ENCODE data around the gene ARIH1. TPM values are rescaled to one million over a fixed set of nuclear protein-coding genes. Genes with fewer than 3 reads are reported as not detected.

The ARIH1 gene
- polyA plus RNA-seq, 1 of the 3 experiments (the other 2 are of a cell fraction) = 48.3 TPM

- H3K27me3 ChIP-seq (ENCODE audit: insufficient read depth) = no peaks in the 10 kb centered on the region
- no peak for TF ChIP-seq IRF3 (IDR thresholded peaks at IDR 0.05; ENCODE audit: low read depth, low read length)
- TF ChIP-seq EP300 (IDR thresholded peaks at IDR 0.05; ENCODE audit: borderline replicate concordance in 1 of 2, low read depth in 1 of 2, low read length in 1 of 2) = no peak
- TF ChIP-seq NFIC (IDR thresholded peaks at IDR 0.05; ENCODE audit: borderline replicate concordance) = no peak
- no peak for TF ChIP-seq CTCF (IDR thresholded peaks at IDR 0.05)
- no peak for TF ChIP-seq MAX (IDR thresholded peaks at IDR 0.05; ENCODE audit: low read depth)
- no peak for TF ChIP-seq YY1 (IDR thresholded peaks at IDR 0.05; ENCODE audit: low read depth)
- TF ChIP-seq NRF1 (IDR thresholded peaks at IDR 0.05; ENCODE audit: low read depth, low read length) = no peak
- TF ChIP-seq ELF1 (IDR thresholded peaks at IDR 0.05) = no peak
- no peak for TF ChIP-seq EZH2phosphoT487 (IDR thresholded peaks at IDR 0.05; ENCODE audit: borderline replicate concordance, low read depth)
- TF ChIP-seq GABPA (IDR thresholded peaks at IDR 0.05; ENCODE audit: low read depth) = no peak
- no peak for TF ChIP-seq GATA2 (CRISPR knock-in tag; IDR thresholded peaks at IDR 0.05)
- no peak overlapping the region for H2AFZ ChIP-seq (ENCODE audit: low read depth)
- no peaks in the 10 kb centered on the region for H3K9me3 ChIP-seq
- peaks cover 46 to 54% of the 10 kb centered on the region in 2 experiments for H3K36me3 ChIP-seq (replicated peaks in 1 of 2; ENCODE audit: control insufficient read depth in 1 of 2, insufficient read depth in 2 of 2, low read length in 1 of 2)
- no peak overlapping the region for H3K9ac ChIP-seq
- peaks cover 50% of the 10 kb centered on the region for H3K79me2 ChIP-seq (ENCODE audit: insufficient read depth)
- H3K4me3 ChIP-seq (ENCODE audit: low read depth in 2 of 2, low read length in 1 of 2) = no peak overlapping the region
- peaks cover 0 to 4% of the 10 kb centered on the region in 2 experiments; a peak in 1 of 4 replicates for H3K4me1 ChIP-seq (ENCODE audit: control insufficient read depth in 1 of 2, insufficient read depth in 2 of 2, low read depth in 1 of 2, low read length in 1 of 2)
- ChIA-PET POLR2A (no interaction called here), CTCF (interaction anchor here (0.6 to 0.8 kb wide), 3 partner anchors 31 to 57 kb away, joined by 3 to 4 read pairs (median 3); no protein-coding TSS in a partner anchor)
- no peaks in the 10 kb centered on the region for H3K9me2 ChIP-seq
- DNase-seq = no peak
- H3K27ac ChIP-seq (ENCODE audit: low read depth in 2 of 2, low read length in 1 of 2) = no peak overlapping the region
- H3F3A ChIP-seq (replicated peaks; ENCODE audit: insufficient read depth) = no peaks in the 10 kb centered on the region
- peaks cover 15% of the 10 kb centered on the region for H4K20me1 ChIP-seq (ENCODE audit: insufficient read depth)
- no peak overlapping the region for H3K4me2 ChIP-seq
Observed at GRCh38 chr15:72562386-72562785, 88.3 kb downstream of the ARIH1 start.

- TF ChIP-seq USF2 (IDR thresholded peaks at IDR 0.05; ENCODE audit: borderline replicate concordance, low read depth, low read length) (no peak), PBX3 (IDR thresholded peaks at IDR 0.05) (no peak), TCF12 (IDR thresholded peaks at IDR 0.05) (no peak), YY1 (IDR thresholded peaks at IDR 0.05; ENCODE audit: low read depth) (no peak), RCOR1 (IDR thresholded peaks at IDR 0.05; ENCODE audit: low read length) (no peak), RXRA (IDR thresholded peaks at IDR 0.05; ENCODE audit: borderline replicate concordance, low read depth) (no peak)
- POLR2A ChIA-PET = no interaction called here
- Histone ChIP-seq H3K27ac (ENCODE audit: low read depth in 2 of 2, low read length in 1 of 2) (no peak overlapping the region), H3K4me1 (ENCODE audit: control insufficient read depth in 1 of 2, insufficient read depth in 2 of 2, low read depth in 1 of 2, low read length in 1 of 2) (peaks cover 0 to 1% of the 10 kb centered on the region in 2 experiments; a peak in 1 of 4 replicates), H2AFZ (ENCODE audit: low read depth) (no peak overlapping the region), H3K9me3 (no peaks in the 10 kb centered on the region), H4K20me1 (ENCODE audit: insufficient read depth) (peaks cover 11% of the 10 kb centered on the region), H3K9ac (no peak overlapping the region), H3K4me3 (ENCODE audit: low read depth in 2 of 2, low read length in 1 of 2) (no peak overlapping the region), H3F3A (replicated peaks; ENCODE audit: insufficient read depth) (no peaks in the 10 kb centered on the region), H3K79me2 (ENCODE audit: insufficient read depth) (peaks cover 45% of the 10 kb centered on the region), H3K9me2 (no peaks in the 10 kb centered on the region), H3K4me2 (no peak overlapping the region), H3K36me3 (replicated peaks in 1 of 2; ENCODE audit: control insufficient read depth in 1 of 2, insufficient read depth in 2 of 2, low read length in 1 of 2) (peaks cover 51 to 58% of the 10 kb centered on the region in 2 experiments), H3K27me3 (ENCODE audit: insufficient read depth) (no peaks in the 10 kb centered on the region)
- CTCF ChIA-PET = interaction anchor here (0.6 to 0.8 kb wide), 3 partner anchors 31 to 57 kb away, joined by 3 to 4 read pairs (median 3); no protein-coding TSS in a partner anchor
- WGBS (ENCODE audit: low lambda C conversion rate) = 93% methylated on average over 2 of the region's 2 CpGs
- no peak for DNase-seq
Observed at GRCh38 chr15:72562878-72563277, 88.7 kb downstream of the ARIH1 start.

All from SK-N-SH (cell line).